Measurements from ENCODE around the gene MYRIP.
"Not testable (repeated sequence)": the region's sequence is repeated elsewhere in the genome, so short reads cannot be mapped to it uniquely, and the experiment has no call there.

The MYRIP gene

DNA sequence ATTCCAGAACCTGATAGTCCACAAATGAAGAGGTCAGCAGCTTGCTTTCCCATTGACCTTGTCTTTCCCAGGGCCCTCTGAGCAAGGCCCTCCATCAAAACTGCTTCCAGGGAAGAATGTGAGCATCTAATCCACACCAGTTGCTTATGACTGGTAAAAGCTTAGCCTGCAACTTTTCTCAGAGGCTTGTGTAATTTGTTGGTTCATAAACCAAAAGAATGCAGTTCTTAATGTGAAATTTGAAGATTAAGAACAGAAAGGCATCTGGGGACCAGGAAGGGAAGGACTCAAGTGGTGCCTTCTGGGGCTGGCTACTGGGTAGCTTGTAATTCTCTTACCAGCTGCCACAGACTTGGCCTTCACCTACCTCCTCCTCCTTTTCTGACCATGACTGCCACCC lies 439.2 kb downstream of the MYRIP start:
- DNase-seq: no peak

DNA sequence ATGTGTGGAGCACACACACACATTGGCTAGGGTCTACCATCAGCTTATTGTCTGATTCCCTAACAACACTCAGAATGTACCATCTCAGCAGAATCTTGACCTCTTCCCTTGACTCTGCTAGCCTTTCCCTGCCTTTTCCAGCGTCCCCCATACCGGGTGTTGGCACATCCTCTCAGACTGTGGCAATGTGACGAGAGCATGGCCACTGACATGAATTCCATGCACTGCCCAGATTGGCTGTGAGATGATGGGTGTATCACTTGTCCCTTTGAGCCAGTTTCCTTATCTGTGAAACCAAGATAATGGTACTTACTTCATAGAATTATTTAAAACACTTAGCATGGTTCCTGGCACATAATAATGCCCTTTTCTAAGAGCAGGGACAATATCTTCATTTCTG lies 439.8 kb downstream of the MYRIP start:
- DNase-seq: no peak

DNA sequence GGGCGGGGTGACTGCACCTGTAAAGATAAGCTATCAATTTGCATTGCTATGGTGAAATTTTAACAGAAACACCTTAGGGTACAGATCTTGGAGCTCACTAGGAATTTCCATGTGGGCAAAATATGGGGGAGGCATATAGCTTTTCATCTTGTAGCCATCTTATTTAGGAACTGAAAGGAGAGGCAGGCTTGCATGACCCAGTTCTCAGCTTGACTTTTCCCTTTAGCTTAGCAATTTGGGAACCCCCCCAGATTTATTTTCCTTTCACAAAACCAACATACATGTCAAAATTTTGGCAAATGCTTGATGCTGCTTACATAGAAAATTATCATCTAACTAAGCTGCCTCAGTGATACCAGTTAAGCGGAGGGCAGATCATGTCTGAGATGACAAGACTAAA lies 445.1 kb downstream of the MYRIP start:
- DNase-seq: no peak

DNA sequence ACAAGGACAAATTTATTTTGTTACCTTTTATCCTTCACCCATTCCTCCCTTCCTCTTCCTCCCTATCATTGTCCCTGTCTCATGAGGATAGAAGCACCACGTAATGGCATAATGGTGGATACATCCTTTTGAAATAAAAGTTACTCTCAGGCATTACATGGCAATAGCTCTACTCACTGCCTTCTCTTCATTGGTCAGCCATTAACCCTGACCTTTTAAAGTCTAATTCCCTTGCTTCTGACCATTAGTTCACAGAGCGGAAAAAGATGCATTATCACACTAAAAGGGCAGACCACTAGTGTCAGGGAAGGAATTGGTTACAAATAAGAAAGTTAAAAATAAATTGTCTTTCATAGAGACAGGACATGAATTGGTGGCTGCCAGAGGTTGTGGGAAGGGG lies 445.5 kb downstream of the MYRIP start:
- DNase-seq: no peak

DNA sequence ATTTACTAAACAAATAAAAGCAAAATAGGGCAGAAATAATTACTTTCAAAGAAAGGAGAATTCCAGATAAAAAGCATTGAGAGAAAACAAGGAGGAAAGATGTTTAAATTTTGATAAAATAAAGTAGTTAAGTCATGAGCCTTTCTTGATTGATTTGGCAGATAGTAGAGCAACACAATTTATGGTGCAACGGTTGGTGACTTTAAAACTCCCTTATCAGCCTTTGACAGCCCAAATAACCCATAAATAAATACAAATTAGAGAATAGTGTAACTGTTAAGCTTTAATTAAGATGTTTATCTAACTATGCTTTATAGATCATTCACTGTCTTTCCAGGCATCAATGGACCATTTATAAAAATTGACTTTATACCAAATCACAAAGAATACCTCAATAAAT lies 446.1 kb downstream of the MYRIP start:
- no peak for DNase-seq

DNA sequence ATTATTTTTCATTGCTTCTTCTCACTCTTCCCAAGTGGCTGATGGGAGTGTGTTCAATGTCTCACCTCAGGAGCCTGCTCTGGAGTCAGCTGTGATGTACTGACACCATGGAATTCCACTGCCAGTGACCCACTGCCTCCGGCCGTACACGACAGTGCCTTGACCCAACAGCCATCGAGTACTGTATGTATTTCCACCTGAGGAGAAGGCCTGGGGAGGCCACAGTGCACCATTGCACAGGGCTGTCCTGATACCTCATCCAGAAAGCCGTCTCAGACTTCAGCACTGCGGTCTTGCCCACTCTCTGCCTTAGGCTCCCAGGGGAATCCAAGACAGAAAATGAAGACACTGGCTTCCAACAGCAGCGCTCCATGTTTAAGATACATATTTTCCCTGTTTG lies 448.7 kb downstream of the MYRIP start:
- no peak for DNase-seq

DNA sequence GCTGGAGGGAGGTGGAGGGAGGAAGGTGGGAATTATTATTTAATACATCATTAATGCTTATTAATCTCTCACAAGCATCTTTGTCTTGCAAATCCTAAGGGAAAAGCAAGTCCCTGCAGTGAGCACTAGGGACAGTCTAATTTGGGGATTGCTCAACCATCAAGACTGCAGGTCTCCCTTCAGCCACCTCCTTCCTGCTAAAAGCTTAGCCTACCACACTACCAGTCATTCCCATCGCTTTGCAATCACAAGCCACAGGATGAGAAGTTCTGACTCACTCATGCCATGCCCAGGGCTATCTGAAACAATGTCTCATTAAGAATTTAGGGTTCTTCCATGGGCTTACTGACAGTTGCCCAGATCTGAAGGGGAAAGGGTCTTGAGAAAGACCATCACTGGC lies 449.1 kb downstream of the MYRIP start:
- no peak for DNase-seq

DNA sequence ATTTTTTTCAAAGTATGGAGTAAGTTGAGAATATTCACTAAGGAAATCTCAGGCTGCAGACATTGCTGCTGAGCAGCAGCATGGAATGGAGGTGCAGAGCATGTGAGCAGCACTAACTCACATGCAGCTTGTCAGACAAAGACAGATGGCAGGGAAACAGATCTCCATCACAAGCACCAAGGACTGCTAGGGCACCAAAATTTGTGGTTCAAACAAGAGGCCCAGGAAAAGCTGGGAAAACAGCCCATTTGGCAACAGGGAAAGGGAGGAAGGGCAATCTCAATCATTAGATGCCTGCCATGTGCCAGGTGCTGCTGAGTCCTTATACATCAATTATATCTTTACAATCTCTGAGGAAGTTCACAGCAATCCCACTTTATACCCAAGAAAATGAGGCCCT lies 452.9 kb downstream of the MYRIP start:
- no peak for DNase-seq

DNA sequence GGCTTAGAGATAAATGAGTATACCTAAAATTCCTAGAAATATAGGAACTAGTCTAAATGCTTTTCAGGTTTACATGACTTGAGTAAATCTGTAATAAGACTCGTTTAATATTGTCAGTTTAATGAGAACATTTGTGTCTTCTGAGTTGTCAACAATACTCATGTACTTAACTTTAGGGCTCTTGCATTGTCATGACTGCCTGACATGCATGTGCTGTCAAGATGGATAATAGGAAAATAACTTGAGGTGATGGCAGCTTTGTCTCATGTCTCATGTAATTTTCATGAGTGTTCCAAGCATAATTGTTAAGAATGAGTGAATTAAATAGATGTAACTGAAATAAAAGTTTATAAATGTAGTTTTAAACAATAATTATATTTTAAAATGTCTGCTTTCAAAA lies 455.0 kb downstream of the MYRIP start:
- no peak for DNase-seq

DNA sequence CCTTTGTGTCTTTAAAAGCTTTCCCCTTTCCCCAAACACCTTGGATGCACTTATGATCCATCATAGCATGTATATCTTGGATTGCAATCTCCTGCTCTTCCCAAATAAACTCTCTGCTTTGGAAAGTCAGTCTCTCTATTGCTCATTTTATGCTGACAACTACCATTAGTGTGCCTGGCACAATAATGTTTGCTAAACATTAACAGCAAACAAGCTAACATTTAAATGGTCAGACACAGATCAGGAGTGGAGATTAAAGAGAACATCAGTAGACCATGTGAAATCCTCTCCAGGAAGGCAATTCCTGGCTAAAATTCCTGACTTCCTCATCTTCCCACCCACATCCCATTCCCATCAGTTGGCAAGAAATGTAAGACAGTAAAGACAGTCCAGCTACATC lies 455.8 kb downstream of the MYRIP start:
- no peak for DNase-seq

DNA sequence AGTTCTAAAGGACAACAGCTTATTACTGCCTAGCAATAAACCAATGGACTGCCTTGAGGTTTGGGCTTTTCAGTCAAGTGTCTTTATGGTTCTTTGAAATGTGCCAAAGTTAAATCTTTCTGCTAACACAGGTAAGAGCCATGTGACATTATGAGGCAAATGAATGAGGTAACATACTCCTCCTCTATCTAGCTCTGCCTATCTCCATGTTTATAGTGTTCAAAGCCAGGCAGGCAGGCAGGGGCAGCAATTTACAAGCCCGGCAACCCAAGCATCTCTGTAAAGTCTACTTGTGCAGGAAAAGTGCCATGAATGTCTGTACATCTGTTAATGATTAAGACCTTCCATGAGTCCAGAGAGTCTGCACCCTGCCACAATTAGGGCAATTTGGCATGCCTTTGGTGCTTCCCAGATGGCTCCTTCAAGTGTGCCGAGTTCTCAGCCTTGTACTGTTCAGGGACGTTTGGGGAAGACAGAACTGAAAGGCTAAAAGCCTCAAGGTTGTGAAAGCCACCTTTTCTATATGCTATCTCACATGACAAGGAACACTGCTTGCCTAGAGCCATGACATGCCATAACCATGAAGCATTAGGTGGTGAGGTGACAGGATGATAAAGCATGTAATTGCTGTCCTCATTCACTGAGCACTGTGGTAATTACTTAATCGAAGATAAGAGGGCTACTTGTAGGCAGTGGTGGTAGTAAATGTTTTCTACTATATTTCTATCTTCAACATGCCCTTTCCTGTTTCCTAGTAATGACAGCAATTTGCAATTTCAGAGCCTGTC lies 458.7 kb downstream of the MYRIP start:
- no peak for DNase-seq

DNA sequence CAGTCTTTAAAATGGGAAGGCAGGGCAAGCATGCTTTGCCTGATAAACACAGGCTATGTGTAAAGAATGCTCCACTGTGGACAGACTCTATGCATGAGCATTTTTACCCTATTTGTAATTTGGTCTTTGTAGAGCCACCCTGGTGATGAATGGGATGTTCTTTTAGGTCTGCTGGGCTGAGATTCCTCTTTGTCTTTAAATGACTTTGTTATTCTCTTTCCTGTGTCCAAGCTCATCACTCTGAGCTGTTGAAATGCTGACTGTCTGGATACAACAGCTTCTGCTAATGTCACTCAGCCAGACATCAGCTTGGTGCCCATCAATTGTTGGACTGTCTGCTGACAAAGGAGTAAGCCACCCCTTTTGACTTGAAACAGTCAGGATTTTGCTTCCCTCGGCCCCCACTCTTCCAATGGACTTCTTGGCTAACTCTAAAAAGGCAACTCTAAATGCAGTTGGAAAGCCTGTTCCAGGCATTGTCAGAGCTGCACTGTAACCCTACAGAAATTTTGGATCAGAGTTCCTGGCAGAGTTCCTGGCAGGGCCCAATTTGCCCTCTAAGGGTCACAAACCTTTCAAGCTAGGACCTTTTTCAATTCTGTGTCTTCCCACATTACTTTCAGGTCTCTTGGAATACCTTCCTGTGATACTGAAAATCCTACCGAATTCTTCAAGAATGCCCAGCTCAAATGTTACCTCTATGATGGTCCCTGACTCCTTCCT lies 459.6 kb downstream of the MYRIP start:
- no peak for DNase-seq

DNA sequence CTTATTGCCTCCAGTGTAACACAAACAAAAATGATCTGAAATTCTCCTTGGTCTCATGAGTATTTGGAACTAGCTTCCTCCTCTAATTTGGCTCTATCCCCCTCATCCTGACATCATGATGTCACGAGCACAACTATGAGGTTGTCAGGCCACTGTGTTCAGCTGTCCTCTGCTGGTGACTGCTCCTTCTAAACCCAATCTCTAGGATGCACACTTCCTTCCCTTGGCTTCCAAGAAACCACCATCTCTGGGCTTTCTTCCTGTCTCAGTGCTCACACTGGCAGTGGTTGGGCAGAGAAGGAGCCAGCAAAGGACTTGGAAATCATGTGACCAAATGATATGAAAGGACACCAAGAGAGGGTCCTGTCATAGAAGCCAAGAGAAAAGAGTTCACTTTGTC lies 469.4 kb downstream of the MYRIP start:
- no peak for DNase-seq

DNA sequence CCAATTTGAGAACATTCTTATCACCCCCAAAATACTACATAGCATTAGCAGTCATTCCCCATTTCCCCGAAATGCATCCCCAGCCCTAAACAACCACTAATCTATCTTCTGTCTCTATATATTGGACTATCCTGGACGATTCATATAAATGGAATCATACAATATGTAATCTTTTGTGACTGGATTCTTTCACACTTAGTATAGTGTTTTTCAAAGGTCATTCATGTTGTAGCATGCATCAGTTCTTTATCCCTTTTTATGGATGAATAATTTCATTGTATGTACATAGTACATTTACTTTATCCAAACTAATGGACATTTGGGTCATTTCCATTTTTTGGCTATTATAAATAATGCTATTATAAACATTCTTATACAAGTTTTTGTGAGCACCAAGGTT lies 472.6 kb downstream of the MYRIP start:
- no peak for DNase-seq

DNA sequence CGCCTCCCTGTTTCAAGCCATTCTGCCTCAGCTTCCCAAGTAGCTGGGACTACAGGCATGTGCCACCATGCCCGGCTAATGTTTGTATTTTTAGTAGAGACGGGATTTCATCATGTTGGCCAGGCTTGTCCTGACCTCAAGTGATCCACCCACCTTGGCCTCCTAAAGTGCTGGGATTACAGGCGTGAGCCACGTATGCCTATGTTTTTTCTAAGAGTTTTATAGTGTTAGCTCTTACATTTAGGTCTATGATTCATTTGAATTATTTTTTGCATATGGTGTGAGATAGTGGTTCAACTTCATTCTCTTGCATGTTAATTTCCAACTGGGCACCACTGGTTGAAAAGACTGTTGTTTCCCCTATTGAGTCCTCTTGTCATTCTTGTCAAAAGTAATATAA lies 473.6 kb downstream of the MYRIP start:
- not testable (repeated sequence) for DNase-seq

DNA sequence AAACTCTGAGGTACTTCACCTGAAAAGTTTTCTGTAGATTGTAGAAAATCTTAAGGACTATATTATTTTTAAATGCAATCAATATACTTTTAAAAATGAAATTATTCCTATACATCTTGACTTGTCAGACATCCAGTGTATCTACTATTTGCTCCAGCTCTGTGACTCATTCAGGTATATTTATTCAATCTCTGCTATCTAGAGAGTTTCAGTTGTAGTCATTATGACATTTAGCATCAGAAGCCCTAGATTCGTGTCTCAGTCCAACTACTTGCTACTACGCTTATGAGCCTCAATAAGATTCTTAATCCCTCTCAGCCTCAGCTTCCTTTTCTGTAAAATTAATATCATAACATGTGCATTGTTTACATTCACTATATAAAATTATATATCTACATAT lies 477.8 kb downstream of the MYRIP start:
- no peak for DNase-seq

DNA sequence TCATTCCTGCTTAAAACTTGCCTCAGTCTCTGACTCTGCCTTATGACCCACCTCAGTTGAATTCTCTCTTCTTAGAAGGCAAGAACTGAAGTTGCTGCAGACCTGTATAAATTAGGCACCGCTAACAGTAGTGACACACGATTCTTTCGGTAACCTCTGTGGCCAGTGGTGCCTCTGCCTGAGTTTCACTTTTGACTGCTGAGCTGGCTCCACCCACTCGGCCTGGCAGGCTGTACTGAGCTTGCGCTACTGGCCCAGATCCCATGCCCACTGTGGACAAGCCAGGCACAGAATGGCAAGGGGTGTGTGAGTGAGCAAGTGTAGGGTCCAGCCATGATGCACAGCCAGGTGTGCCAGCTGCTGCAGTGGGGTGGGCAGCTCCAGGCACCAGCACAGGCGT lies 481.0 kb downstream of the MYRIP start:
- no peak for DNase-seq

DNA sequence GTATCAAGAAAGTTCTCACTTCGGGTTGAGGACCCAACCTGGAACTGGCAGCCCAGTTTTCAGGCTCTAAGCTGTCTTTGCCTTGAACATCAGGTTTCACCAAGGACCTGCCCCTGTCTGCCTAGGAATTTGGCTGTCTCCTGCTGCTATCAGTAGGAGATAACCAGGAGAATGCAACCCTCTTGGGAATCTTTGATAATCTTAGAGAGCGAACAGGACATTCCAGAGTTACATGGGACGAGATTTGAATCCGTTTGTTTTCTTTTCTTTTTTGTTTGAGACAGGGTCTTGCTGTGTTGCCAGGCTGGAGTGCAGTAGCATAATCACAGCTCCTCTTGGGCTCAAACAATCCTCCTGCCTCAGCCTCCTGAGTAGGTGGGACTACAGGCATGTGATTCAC lies 482.1 kb downstream of the MYRIP start:
- DNase-seq: no peak

DNA sequence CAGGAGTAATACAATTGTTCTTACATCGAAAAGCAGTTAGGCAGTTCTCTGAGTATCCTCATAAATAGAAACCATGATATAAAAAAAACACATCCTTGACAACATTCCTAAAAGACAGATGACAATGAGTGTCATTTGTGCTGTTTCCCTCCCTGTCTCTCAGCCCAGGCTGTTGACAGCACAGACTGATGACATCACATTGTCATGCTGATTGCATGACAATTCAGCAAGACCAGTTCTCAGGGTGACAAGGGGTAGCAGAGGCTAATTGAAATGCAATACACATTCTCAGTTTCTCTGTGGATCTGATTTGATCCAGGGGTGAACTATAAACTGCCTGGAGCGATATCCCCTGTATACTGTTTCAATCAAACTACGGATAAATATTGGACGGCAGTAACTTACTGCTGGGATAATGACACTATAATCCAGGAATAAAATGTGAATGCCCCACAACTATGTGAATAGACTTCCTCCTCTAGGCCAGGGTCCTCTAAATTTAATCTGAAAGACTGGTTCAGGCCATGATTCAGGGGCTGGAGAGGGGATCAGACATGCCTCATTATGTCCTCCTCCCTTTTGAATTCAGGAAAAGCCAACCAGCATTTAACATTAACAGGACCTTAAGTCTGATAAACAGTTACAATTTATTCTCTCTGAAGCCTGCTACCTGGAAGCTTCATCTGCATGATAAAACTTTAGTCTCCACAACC lies 483.4 kb downstream of the MYRIP start:
- no peak for DNase-seq

DNA sequence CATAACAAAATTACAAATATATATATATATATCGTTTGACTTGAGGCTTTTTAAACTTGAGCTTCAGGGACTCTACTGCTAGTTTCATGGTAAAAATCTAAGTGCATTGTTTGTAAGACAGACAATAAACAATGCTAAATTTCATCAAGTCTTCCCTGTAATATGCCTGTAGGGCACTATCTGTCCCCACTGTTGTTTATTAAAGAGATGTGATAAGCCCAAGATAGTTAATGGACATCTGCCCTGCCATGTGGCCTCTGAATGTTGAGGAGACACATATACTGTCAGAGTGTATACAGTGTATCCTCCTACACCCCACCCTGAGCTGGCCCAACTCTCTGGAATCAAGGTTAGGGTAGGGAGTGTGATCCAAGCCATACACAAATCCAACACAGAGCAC lies 485.0 kb downstream of the MYRIP start:
- no peak for DNase-seq

DNA sequence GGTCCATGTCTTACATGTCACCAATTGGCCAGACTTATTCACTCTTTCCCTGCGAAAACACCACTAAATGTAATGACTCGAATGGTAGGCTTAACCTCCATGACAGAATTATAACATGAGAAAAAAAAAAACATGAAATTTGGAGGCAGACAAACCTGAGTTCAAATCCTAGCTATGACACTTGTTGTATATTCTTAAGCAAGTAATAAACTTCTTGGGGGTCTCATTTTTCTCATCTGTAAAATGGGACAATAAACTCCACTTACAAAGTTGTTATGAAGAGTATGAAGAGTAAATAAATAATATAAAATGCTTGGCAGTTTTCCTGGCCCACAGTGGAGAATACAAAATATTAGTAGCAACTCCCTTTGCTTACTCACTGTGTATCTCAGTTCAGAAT lies 488.7 kb downstream of the MYRIP start:
- no peak for DNase-seq

DNA sequence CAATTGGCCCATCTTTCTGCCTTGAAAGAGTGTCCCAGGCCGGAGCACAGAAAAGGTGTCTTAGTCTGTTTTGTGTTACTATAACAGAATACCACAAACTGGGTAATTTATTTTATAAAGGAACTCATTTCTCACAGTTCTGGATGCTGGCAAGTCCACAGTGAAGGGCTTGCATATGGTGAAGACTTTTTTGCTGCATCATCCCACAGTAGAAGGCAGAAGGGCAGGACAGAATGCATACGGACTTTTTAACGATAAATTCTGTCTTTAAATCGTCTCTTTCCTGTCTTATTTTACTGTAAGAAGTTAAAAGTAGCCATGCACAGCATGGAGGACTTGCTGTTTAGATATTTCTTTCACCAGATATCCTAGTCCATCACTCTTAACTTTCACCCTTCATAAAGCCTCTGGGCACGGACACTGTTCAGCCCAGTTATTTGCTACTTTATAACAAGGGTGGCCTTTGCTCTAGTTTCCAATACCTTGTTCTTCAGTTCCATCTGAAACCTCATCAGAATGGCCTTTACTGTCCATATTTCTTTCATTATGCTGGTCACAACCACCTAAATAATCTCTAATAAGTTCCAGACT lies 489.8 kb downstream of the MYRIP start:
- DNase-seq: no peak

DNA sequence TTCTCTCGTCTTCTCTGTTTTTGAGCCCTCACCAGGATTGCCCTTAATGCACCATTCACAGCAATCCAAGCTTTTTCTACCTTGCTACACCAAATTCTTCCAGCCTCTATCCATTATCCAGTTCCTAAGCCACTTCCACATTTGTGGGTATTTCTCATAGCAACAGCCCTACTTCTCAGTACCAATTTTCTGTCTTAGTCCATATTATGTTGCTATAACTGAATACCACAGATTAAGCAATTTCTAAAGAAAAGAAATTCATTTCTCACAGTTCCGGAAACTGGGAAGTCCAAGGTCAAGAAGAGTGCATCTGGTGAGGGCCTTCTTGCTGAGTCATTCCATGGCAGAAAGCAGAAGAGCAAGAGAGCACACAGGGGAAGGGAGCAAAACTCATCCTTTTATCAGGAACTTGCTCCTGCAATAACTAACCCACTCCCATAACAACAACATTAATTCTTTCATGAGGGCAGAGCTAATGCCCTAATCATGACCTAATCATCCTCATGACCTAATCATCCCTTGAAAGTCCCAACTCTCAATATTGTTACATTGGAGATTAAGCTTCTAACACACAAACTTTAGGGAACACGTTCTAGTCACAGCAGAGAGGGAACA lies 490.4 kb downstream of the MYRIP start:
- DNase-seq: no peak
